Glutamatergic neuron (in vitro differentiated cells): Measurements from ENCODE around the gene ALDH4A1. TPM values are rescaled to one million over a fixed set of nuclear protein-coding genes. Genes with fewer than 3 reads are reported as not detected.
A peak's percentile ranks its signal among the peaks of the same experiment; 100 is the strongest.

Source experiments
- DNase-seq: peaks from one replicate; pipeline ENCODE4 v3.0.0; 2022
- H3K27ac Mint-ChIP-seq: one replicate; pipeline ENCODE4 v1.8.0; 2020; ENCODE audit warnings: mild to moderate bottlenecking, mixed read lengths, inconsistent platforms; ENCODE audit not compliant: unreplicated experiment
- H3K27me3 Mint-ChIP-seq: one replicate; pipeline ENCODE4 v1.8.0; 2020; ENCODE audit warnings: mild to moderate bottlenecking, moderate library complexity, mixed read lengths, inconsistent platforms; ENCODE audit not compliant: unreplicated experiment
- H3K36me3 Mint-ChIP-seq: one replicate; pipeline ENCODE4 v1.8.0; 2020; ENCODE audit warnings: mild to moderate bottlenecking, mixed read lengths, inconsistent platforms; ENCODE audit not compliant: unreplicated experiment
- H3K4me1 Mint-ChIP-seq: one replicate; pipeline ENCODE4 v1.8.0; 2020; ENCODE audit warnings: mild to moderate bottlenecking, low read depth, mixed read lengths, inconsistent platforms; ENCODE audit not compliant: unreplicated experiment
- H3K4me3 Mint-ChIP-seq: one replicate; pipeline ENCODE4 v1.8.0; 2020; ENCODE audit warnings: mild to moderate bottlenecking, mixed read lengths, inconsistent platforms; ENCODE audit not compliant: unreplicated experiment
- H3K9me3 Mint-ChIP-seq: one replicate; pipeline ENCODE4 v1.8.0; 2020; ENCODE audit warnings: mild to moderate bottlenecking, moderate library complexity, mixed read lengths, inconsistent platforms; ENCODE audit not compliant: unreplicated experiment
- total RNA-seq: library from RNA; stranded (reverse); fragmentation: NEBNext Ultra II Directional; extraction: Animal tissue kit (Norgen Biotek cat#: 25700); gene quantifications from one replicate; pipeline ENCODE4 v1.2.1, GENCODE V29; 2021; ENCODE audit not compliant: unreplicated experiment
- TF ChIP-seq, protein P1 (sequence below): fragments of 200-600 bp; sonication (generic); IDR thresholded peaks from one replicate; pipeline ENCODE4 v1.5.0; 2021; ENCODE audit not compliant: partially characterized antibody, unreplicated experiment

ALDH4A1 gene
- total RNA-seq, 1 donor from 2014 or later, result 28.9 TPM

- Mint-ChIP-seq H3K9me3 (peaks cover 29% of the 10 kb centered on the region), H3K4me1 (peaks cover 60% of the 10 kb centered on the region), H3K27ac (peak overlapping the region; percentile 98)
These were observed 40.0 kb upstream of the ALDH4A1 start for GRCh38 chr1:18942340-18942739.

DNA sequence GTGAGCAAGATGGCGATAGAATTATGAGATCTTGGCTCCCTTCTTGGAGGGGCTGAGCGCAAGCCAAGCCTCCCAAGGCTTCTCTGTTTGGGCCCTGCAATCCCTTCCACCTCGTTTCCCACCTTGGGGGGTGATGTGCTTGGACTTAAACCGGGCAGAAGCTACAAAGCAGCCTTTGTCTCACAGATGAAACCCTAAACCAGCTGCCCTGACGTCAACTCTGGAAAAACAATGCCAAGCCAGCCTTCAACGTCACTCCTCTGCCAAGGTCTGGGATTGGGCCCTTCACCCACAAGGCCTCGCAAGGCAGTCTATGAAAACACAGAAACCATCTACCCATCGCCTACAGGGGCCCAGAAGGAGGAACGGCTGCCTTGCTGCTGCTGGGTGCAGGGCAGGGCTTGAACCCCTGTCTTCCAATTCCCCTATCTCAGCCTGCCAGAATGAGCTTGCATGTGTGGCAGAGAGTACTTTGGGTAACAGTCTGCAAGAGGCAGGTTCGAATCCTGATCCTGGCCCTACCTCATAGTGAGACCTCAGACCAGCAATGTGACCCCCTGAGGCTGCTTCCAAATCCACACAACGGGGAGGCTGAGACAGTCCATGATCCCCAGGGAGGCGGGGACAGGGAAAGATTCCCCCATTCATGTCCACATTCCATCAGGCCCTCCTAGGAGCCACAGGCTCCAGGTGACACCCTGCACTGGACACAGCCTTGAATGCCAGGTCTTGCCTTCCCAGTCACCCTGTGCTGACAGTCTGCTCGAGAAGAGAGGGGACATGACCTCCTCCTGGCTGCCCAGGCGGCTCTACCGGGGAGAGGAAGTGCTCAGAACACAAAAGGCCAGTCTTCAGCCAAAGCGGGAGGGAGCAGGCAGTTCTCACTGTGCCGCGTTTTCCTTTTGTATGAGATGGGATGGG, 39.1 kb upstream of the ALDH4A1 start:
- Mint-ChIP-seq H3K36me3 (no peaks in the 10 kb centered on the region), H3K27me3 (peaks cover 28% of the 10 kb centered on the region), H3K4me3 (peak overlapping the region; percentile 55), H3K9me3 (peaks cover 29% of the 10 kb centered on the region), H3K27ac (peak overlapping the region; percentile 98), H3K4me1 (peaks cover 60% of the 10 kb centered on the region)
- TF ChIP-seq, protein P1, sequence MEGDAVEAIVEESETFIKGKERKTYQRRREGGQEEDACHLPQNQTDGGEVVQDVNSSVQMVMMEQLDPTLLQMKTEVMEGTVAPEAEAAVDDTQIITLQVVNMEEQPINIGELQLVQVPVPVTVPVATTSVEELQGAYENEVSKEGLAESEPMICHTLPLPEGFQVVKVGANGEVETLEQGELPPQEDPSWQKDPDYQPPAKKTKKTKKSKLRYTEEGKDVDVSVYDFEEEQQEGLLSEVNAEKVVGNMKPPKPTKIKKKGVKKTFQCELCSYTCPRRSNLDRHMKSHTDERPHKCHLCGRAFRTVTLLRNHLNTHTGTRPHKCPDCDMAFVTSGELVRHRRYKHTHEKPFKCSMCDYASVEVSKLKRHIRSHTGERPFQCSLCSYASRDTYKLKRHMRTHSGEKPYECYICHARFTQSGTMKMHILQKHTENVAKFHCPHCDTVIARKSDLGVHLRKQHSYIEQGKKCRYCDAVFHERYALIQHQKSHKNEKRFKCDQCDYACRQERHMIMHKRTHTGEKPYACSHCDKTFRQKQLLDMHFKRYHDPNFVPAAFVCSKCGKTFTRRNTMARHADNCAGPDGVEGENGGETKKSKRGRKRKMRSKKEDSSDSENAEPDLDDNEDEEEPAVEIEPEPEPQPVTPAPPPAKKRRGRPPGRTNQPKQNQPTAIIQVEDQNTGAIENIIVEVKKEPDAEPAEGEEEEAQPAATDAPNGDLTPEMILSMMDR, result no peak
- no peak for DNase-seq

More at GRCh38 chr1:18942340-18942739, 40.0 kb upstream of the ALDH4A1 start:
- Mint-ChIP-seq H3K36me3 (no peaks in the 10 kb centered on the region), H3K4me3 (no peak overlapping the region), H3K27me3 (peaks cover 25% of the 10 kb centered on the region)
- no peak for DNase-seq
- TF ChIP-seq, protein P1, result no peak

DNA sequence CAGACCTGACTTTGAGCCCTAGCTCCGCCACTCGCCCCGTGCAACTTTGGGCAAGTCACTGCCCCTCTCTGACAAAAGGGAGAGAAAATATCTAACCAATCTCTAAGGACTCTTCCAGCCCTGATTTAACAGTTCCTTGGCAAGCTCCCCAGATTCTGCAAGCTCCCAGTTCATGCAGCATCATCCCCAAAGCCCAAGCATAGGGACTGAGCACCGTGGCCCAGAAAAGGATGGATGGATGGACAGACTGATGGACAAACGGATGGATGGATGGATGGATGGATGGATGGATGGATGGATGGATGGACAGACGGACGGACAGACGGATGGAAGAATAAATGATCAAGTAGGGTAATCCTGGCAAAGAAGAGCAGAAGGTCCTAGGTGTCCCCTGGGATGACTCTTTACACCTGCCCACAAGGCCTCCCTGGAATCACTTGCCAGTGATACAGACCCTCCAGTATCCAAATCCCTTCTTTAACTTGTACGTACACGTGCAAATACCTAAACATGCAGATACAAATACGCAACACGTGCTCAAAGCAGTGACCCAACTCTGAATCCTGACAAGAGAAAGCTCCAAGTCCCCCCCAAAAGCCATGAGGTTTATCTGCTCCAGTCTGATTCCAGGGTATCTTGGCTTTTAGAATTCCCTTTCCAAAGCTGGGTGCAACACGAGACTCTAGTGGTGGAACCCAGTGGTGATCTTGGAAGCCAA, 38.1 kb upstream of the ALDH4A1 start:
- no peak for DNase-seq
- H3K36me3 Mint-ChIP-seq, result no peaks in the 10 kb centered on the region
- peak overlapping the region; percentile 98 for H3K27ac Mint-ChIP-seq
- peak overlapping the region; percentile 55 for H3K4me3 Mint-ChIP-seq
- TF ChIP-seq, protein P1, result no peak
- peaks cover 60% of the 10 kb centered on the region for H3K4me1 Mint-ChIP-seq
- H3K27me3 Mint-ChIP-seq, result peaks cover 27% of the 10 kb centered on the region
- peaks cover 32% of the 10 kb centered on the region for H3K9me3 Mint-ChIP-seq

- TF ChIP-seq, protein P1, result no peak
- H3K36me3 Mint-ChIP-seq, result no peaks in the 10 kb centered on the region
- H3K4me1 Mint-ChIP-seq, result peaks cover 56% of the 10 kb centered on the region
- peak overlapping the region; percentile 55 for H3K4me3 Mint-ChIP-seq
- H3K27ac Mint-ChIP-seq, result peak overlapping the region; percentile 98
- DNase-seq, result no peak
- peaks cover 31% of the 10 kb centered on the region for H3K9me3 Mint-ChIP-seq
- peaks cover 28% of the 10 kb centered on the region for H3K27me3 Mint-ChIP-seq
These were observed 37.3 kb upstream of the ALDH4A1 start for GRCh38 chr1:18939398-18940302.
